HFF-Myc (cell line): ENCODE results near the gene MYH7B.

ENCODE experiments used
- DNase-seq: peaks from one replicate; pipeline ENCODE4 v3.0.0-alpha.2; 2011; ENCODE audit warnings: low read depth; ENCODE audit errors: extremely low read depth
- H3K4me3 ChIP-seq: replicated peaks from 2 replicates; pipeline ENCODE4 v1.5.1; 2011; ENCODE audit warnings: low read depth, mild to moderate bottlenecking, control low read depth, low read length
- TF ChIP-seq, protein P1 (sequence below): IDR thresholded peaks from 2 replicates; pipeline ENCODE4 v1.5.1; 2012; ENCODE audit warnings: mild to moderate bottlenecking, low read depth, low read length, control low read depth; ENCODE audit errors: missing control alignments

The MYH7B gene

DNA sequence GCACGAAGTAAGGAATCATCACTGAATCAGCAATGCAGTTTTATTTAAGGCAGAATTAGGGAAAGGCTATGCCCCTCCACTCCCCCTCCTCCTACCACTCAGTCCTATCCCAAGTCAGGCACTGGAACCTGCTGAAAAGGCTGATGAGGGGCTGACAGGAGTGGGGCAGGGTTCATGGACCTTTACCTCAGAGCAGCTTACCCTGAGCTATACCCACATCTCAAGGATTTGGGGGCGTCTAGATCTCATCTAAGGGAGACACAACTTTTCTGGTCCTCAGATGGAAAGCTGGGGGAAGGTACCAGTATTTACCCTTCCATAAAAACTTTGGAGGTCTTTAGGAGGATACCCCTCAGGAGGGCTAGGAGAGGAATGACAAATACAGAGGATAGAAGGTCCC, 27.3 kb upstream of the MYH7B start:
- DNase-seq: no peak
- TF ChIP-seq, protein P1, sequence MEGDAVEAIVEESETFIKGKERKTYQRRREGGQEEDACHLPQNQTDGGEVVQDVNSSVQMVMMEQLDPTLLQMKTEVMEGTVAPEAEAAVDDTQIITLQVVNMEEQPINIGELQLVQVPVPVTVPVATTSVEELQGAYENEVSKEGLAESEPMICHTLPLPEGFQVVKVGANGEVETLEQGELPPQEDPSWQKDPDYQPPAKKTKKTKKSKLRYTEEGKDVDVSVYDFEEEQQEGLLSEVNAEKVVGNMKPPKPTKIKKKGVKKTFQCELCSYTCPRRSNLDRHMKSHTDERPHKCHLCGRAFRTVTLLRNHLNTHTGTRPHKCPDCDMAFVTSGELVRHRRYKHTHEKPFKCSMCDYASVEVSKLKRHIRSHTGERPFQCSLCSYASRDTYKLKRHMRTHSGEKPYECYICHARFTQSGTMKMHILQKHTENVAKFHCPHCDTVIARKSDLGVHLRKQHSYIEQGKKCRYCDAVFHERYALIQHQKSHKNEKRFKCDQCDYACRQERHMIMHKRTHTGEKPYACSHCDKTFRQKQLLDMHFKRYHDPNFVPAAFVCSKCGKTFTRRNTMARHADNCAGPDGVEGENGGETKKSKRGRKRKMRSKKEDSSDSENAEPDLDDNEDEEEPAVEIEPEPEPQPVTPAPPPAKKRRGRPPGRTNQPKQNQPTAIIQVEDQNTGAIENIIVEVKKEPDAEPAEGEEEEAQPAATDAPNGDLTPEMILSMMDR: no peak
- no peak overlapping the region for H3K4me3 ChIP-seq

DNA sequence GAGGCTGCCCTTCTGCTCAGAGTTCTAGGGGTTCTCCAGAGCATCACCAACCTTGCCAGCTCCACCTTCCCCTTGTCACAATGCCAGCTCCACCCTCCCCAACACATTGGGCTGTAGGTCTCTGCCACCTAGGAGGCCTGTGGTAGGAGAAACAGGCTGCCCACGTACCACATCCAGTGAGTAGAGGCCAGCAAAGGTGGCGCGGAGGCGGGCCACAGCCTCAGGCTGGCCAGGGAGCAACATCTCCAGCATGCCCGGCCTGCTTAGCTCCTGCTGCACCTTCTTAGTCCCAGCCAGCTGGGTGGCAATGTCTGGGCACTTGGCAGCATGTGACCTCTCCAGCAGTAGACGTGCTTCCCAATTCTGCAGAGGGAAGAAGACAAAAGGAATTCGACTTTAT, 23.9 kb upstream of the MYH7B start:
- TF ChIP-seq, protein P1: no peak
- no peak overlapping the region for H3K4me3 ChIP-seq
- DNase-seq: no peak

DNA sequence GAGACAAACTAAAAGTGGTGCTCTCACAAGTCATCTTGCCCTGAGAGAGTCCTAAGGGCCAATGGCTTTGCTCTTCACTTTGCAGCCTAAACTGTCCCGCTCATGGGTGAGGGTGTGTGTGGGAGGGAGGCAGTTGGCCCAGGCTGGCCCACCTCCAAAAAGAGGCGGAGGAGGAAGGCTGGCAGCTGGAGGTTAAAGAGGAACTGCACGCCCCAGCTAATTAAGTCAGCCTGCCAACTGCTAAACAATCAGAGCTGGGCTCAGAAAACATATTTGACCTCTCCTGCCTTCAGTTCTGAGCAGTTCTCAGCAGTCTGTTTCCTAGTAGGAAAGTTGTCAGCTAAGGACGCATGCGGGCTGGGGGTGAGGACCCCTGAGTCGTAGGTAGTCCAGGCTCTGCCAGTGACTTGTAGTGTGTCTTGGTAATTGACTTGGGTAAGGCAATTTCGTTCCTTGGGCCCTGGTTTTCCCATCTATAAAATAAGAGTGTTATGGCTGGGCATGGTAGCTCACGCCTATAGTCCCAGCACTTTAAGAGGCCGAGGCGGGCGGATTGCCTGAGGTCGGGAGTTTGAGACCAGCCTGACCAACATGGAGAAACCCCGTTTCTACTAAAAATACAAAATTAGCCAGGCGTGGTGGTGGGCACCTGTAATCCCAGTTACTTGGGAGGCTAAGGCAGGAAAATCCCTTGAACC, 17.1 kb upstream of the MYH7B start:
- TF ChIP-seq, protein P1: no peak
- no peak overlapping the region for H3K4me3 ChIP-seq
- no peak for DNase-seq

DNA sequence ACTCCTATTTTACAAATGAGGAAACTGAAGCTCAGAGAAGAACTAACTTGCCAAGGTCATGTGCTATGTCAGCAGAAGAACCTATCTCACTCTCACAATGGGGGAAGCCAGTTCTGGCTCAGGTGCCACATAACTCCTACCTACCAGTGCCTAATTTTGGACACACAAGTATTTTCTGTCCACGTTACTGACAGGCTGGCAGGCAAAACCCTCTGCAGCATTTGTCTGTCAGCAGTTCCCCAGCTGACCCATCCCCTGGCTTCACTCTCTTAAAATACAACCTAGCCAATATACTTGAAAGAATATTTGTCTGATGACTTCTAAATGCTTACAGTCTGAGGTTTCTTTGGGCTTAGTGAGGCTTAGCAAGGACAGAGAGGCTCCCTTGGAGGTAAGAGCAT, 15.6 kb upstream of the MYH7B start:
- no peak for DNase-seq
- H3K4me3 ChIP-seq: no peak overlapping the region
- TF ChIP-seq, protein P1: no peak

DNA sequence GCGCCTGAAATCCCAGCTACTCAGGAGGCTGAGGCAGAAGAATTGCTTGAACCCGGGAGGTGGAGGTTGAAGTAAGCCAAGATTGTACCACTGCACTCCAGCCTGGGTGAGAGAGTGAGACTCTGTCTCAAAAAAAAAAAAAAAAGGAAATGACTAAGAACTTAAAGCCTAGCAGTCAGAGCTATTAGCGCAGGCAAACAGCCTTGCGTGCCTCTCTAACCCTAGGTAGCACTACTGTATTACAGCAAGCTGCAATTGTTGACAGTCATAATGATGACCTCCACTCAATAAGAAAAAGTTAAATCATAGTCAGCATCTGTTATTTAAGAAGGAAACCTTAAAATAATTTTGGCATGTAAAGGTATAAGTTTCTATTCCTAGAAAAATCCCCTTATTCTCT, 14.4 kb upstream of the MYH7B start:
- TF ChIP-seq, protein P1: no peak
- H3K4me3 ChIP-seq: no peak overlapping the region
- DNase-seq: no peak

DNA sequence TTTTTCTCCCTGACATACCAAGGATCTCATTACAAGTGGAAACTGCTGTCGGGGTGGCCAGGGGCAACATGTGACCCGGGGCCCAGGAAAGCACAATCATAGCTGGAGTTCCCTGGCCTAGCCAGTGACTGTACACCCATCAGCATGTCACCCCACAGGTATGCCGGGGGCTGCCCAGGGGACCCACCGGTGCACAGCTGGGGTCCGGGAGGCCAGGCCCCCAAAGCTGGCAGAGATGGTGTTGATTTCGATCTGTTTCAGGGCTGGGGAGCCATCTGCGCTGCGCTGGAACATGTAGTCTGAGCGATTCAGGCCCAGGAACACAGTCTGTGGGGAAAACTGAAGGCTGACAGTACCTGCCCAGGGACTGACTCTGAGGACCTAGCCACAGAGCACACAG, 13.4 kb upstream of the MYH7B start:
- TF ChIP-seq, protein P1: no peak
- DNase-seq: no peak
- no peak overlapping the region for H3K4me3 ChIP-seq
